ENCODE data around the gene SLC9A4.
"Not testable (repeated sequence)": the region's sequence is repeated elsewhere in the genome, so short reads cannot be mapped to it uniquely, and the experiment has no call there.

The SLC9A4 gene

DNA sequence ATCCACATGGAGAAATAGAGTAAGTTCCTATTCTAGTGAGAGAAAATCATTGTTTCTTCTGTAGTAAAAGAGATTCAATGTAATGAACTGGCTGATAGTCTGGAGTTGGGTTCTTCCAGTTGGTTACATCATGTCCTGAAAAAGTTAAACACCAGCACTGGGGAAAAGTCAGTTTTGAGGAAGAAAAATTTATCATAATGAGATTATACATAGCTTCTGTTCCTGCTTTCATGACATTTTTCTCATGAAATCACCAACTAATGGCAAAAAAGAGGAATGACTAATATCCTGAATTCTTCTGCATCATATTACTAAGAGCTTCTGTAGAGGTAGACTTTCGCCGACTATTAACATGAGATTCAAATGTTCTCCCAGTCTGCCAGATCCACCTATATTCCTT, 77.1 kb downstream of the SLC9A4 start:
- DNase-seq (ENCODE audit: low read depth), result no peak

DNA sequence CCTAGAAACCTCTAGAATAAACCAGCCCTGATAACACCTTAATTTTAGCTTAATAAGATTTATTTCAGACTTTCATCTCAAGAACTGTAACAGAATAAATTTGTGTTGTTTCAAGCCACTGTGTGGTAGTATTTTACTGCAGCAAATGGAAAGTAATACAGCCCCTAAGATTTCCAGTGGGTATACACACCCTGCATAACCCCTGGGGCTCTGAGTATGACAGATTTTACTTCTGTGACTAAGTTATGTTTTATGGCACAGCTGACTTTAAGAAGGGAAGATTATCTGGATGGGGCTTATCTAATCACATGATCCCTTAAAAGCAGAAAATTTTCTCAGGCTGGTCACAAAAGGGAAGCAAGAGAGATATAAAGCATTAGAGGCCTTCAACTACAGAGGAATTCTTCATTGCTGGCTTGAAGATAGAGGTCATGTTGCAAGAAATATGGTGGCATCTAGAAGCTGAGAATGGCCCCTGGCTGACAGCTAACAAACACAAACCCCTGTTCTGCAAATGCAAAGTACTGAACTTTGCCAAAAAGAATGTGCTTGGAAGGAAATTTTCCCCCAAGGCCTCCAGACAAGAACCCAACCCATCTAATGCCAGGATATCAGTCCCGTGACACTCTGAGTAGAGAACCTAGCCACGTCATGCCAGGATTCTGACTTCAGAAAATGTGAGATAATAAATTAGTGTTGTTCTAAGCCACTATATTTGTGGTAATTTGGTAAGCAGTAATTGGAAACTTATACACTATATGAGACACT, 78.5 kb downstream of the SLC9A4 start:
- no peak for DNase-seq (ENCODE audit: low read depth)

GRCh38 chr2:102553601-102554000, 80.6 kb downstream of the SLC9A4 start:
- no peak for DNase-seq (ENCODE audit: low read depth)

- no peak for DNase-seq (ENCODE audit: low read depth)
Observed at GRCh38 chr2:102558463-102558862, 85.4 kb downstream of the SLC9A4 start.

DNA sequence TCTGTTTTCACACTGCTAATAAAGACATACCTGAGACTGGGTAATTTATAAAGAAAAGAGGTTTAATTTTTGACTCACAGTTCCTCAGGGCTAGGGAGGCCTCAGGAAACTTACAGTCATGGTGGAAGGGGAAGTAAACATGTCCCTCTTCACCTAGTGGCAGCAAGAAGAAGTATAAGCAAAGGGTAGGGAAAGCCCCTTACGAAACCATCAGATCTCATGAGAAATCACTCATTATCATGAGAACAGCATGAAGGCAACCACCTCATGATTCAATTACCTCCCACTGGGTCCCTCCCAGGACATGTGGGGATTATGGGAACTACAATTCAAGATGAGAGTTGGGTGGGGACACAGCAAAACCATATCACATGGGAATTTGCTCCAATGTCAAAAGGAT, 89.5 kb downstream of the SLC9A4 start:
- not testable (repeated sequence) for DNase-seq (ENCODE audit: low read depth)

GRCh38 chr2:102575888-102576287, 102.9 kb downstream of the SLC9A4 start:
- DNase-seq (ENCODE audit: low read depth), result no peak

DNA sequence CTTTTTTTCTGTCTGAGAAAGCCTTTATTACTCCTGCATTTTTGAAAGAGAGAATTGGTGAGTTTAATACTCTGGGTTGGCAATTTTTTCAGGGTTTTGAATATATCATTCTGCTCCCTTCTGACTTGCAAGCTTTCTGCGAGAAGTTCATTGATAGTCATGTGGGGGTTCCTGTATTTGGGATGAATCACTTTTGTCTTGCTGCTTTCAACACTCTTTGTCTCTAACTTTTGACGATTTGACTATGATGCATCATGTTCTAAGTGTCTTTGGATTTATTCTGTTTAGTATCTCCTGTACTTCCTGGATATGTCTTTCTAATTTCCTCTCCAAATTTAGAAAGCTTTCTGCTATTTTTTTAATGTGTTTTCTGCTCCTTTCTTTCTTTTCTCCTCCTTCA, 105.3 kb downstream of the SLC9A4 start:
- no peak for DNase-seq (ENCODE audit: low read depth)

DNA sequence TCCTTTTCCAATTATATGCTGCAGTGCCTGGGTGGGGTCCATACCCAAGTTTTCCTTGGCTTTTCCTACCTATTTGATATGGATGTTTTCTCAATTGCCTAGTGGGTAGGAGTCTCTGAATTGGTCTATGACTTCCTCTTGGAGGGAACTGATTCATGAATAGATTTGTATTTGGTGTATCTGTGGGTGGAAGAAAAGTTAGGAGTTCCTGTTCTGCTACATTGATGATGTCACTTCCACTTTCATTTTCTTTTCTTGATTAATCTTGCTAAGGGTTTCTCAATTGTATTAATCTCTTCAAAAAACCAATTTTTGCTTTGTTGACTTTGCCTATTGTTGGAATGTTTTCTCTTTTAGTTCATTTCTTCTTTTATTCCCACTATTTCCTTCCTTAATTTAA, 108.9 kb downstream of the SLC9A4 start:
- no peak for DNase-seq (ENCODE audit: low read depth)

GRCh38 chr2:102582845-102583244, 109.8 kb downstream of the SLC9A4 start:
- DNase-seq (ENCODE audit: low read depth), result no peak

Measured in activated T-cell treated with anti-CD3 and anti-CD28 coated beads for 24 hours (primary cell).